GM18951 (cell line): Measurements from ENCODE around the gene ZNF367.
"Not testable (repeated sequence)": the region's sequence is repeated elsewhere in the genome, so short reads cannot be mapped to it uniquely, and the experiment has no call there.

Source experiments
- POLR2A ChIP-seq: IDR thresholded peaks from 4 replicates; pipeline ENCODE4 v1.6.1; 2011; ENCODE audit warnings: mild to moderate bottlenecking; ENCODE audit not compliant: insufficient read length, insufficient read depth; ENCODE audit errors: extremely low read depth
- in situ Hi-C: fragments of 300-500 bp; cut with MboI; formaldehyde crosslinking; loops from one replicate; pipeline ENCODE4 v1.12.0; 2022; ENCODE audit warnings: low sequenced_read_pairs, mixed read lengths, inconsistent platforms; ENCODE audit not compliant: unreplicated experiment

The ZNF367 gene

GRCh38 chr9:96382175-96382574 lies 36.0 kb downstream of the ZNF367 start:
- no peak for TF ChIP-seq POLR2A
- in situ Hi-C loops = no loop called here

- in situ Hi-C loops = no loop called here
- TF ChIP-seq POLR2A = no peak
These were observed 36.5 kb downstream of the ZNF367 start for GRCh38 chr9:96381696-96382095.

GRCh38 chr9:96381125-96381524 lies 37.0 kb downstream of the ZNF367 start:
- in situ Hi-C loops = no loop called here
- no peak for TF ChIP-seq POLR2A

GRCh38 chr9:96379461-96379860 lies 38.7 kb downstream of the ZNF367 start:
- TF ChIP-seq POLR2A = no peak
- in situ Hi-C loops = no loop called here

- in situ Hi-C loops = no loop called here
- no peak for TF ChIP-seq POLR2A
These were observed 40.0 kb downstream of the ZNF367 start for GRCh38 chr9:96378187-96378586.

- in situ Hi-C loops = no loop called here
- TF ChIP-seq POLR2A = no peak
These were observed 41.0 kb downstream of the ZNF367 start for GRCh38 chr9:96376891-96377874.

- in situ Hi-C loops = not testable (repeated sequence)
These were observed 42.7 kb downstream of the ZNF367 start for GRCh38 chr9:96375507-96375906.

GRCh38 chr9:96367943-96368342 lies 50.2 kb downstream of the ZNF367 start:
- in situ Hi-C loops = no loop called here
- no peak for TF ChIP-seq POLR2A

- no peak for TF ChIP-seq POLR2A
- in situ Hi-C loops = no loop called here
These were observed 54.8 kb downstream of the ZNF367 start for GRCh38 chr9:96363175-96363967.

- in situ Hi-C loops = not testable (repeated sequence)
These were observed 56.1 kb downstream of the ZNF367 start for GRCh38 chr9:96362119-96362518.

GRCh38 chr9:96361668-96362067 lies 56.5 kb downstream of the ZNF367 start:
- no peak for TF ChIP-seq POLR2A
- in situ Hi-C loops = no loop called here

- no peak for TF ChIP-seq POLR2A
- in situ Hi-C loops = no loop called here
These were observed 57.2 kb downstream of the ZNF367 start for GRCh38 chr9:96360976-96361375.

- in situ Hi-C loops = not testable (repeated sequence)
These were observed 57.6 kb downstream of the ZNF367 start for GRCh38 chr9:96360523-96360922.

GRCh38 chr9:96350866-96351265 lies 67.3 kb downstream of the ZNF367 start:
- in situ Hi-C loops = no loop called here
- no peak for TF ChIP-seq POLR2A
